K562 (cell line): Measurements from ENCODE around the gene NBEAL2. TPM values are rescaled to one million over a fixed set of nuclear protein-coding genes. Genes with fewer than 3 reads are reported as not detected.
A peak's percentile ranks its signal among the peaks of the same experiment; 100 is the strongest.

Experiments used
- ATAC-seq: fragments of 200-7000 bp; cut with Tn5 transposase; 3 replicates; pipeline ENCODE4 v1.9.1; 2020; ENCODE audit warnings: moderate library complexity
- BruUV-seq: library from RNA; stranded (reverse); fragments of 400-500 nt; replicated peaks from 2 replicates; lab custom pipeline; 2021; lab: Mats Ljungman, UMichigan
- CTCF ChIA-PET: fragments of 300-600 bp; formaldehyde crosslinking; extraction: SDS; loops from one replicate; lab custom pipeline; 2021; ENCODE audit warnings: low intra/inter-chr PET ratio; lab: Yijun Ruan, JAX
- POLR2A ChIA-PET: fragments of 300-600, 350-650 bp; sonication (Branson Sonifier 250); formaldehyde crosslinking; extraction: SDS; loops from one replicate; lab custom pipeline; 2021; ENCODE audit warnings: antibody characterized with exemption, inconsistent platforms; lab: Yijun Ruan, JAX
- DNase-seq, 4 experiments: peaks; one replicate each; pipeline versions ENCODE4 v3.0.0 to v3.0.0-alpha.2; 2011 to 2018; ENCODE audit warnings: low spot score in 3 of 4, mixed read lengths in 3 of 4; ENCODE audit errors: extremely low read depth in 1 of 4
- FAIRE-seq: peaks from 2 replicates; lab custom pipeline; 2011; peaks lifted over from hg19 to GRCh38; lab: Jason Lieb, UNC
- H2AFZ ChIP-seq: 2 replicates; pipeline ENCODE4 v1.6.0; 2011; ENCODE audit warnings: low read depth, low read length, control low read depth, inconsistent platforms
- H3K27ac ChIP-seq: fragments of 200-600 bp; 3 replicates; pipeline ENCODE4 v1.8.0; 2011; ENCODE audit warnings: low read depth, mild to moderate bottlenecking, control low read depth, inconsistent platforms, low read length, moderate library complexity, mixed read lengths; ENCODE audit errors: extremely low read depth
- H3K27me3 ChIP-seq, 2 experiments: fragments of 300-600 bp in 1 of 2; 2 replicates in 1 of 2; 3 replicates in 1 of 2; pipeline versions ENCODE4 v1.6.0 to v1.8.0; 2011; ENCODE audit warnings: inconsistent platforms in 2 of 2, low read length in 2 of 2, mild to moderate bottlenecking in 1 of 2, mixed read lengths in 1 of 2, moderate library complexity in 1 of 2; ENCODE audit not compliant: control insufficient read depth in 2 of 2, insufficient read depth in 2 of 2
- H3K36me3 ChIP-seq: fragments of 300-600 bp; 3 replicates; pipeline ENCODE4 v1.8.0; 2011; ENCODE audit warnings: mild to moderate bottlenecking, low read length, inconsistent platforms; ENCODE audit not compliant: control insufficient read depth, insufficient read depth
- H3K4me1 ChIP-seq, 2 experiments: fragments of 200-600 bp in 1 of 2; replicated peaks in 1 of 2; 2 replicates in 1 of 2; 3 replicates in 1 of 2; pipeline versions ENCODE4 v1.5.1 to v1.8.0; 2011; ENCODE audit warnings: inconsistent platforms in 2 of 2, low read length in 2 of 2, mild to moderate bottlenecking in 1 of 2, mixed read lengths in 1 of 2, moderate library complexity in 1 of 2; ENCODE audit not compliant: control insufficient read depth in 2 of 2, insufficient read depth in 2 of 2
- H3K4me2 ChIP-seq: 2 replicates; pipeline ENCODE4 v1.6.1; 2011; ENCODE audit warnings: low read length, control low read depth, inconsistent platforms, mixed read lengths; ENCODE audit not compliant: insufficient read depth
- H3K4me3 ChIP-seq: fragments of 200-600 bp; sonication (generic), shearing (Covaris generic); 2 replicates; pipeline ENCODE4 v1.5.1; 2016; ENCODE audit warnings: control low read depth, inconsistent platforms
- H3K79me2 ChIP-seq: fragments of 200-600 bp; 3 replicates; pipeline ENCODE4 v1.8.0; 2011; ENCODE audit warnings: low read length, inconsistent platforms; ENCODE audit not compliant: control insufficient read depth, insufficient read depth
- H3K9ac ChIP-seq, 2 experiments: 2 replicates each; pipeline versions ENCODE4 v1.6.0 to v1.6.1; 2011; ENCODE audit warnings: low read depth in 2 of 2, low read length in 2 of 2, control low read depth in 1 of 2, inconsistent platforms in 1 of 2, mild to moderate bottlenecking in 1 of 2, mixed read lengths in 1 of 2; ENCODE audit not compliant: insufficient read depth in 1 of 2
- H3K9me1 ChIP-seq: one replicate; pipeline ENCODE4 v1.6.0; 2011; ENCODE audit warnings: inconsistent platforms, mild to moderate bottlenecking, low read length, moderate library complexity; ENCODE audit not compliant: control insufficient read depth, insufficient read depth
- H3K9me3 ChIP-seq: replicated peaks from 2 replicates; pipeline ENCODE4 v1.5.1; 2011; ENCODE audit warnings: low read depth, low read length, inconsistent platforms; ENCODE audit not compliant: control insufficient read depth, insufficient read depth
- H4K20me1 ChIP-seq: replicated peaks from 2 replicates; pipeline ENCODE4 v1.6.1; 2011; ENCODE audit warnings: low read length, inconsistent platforms, mixed read lengths; ENCODE audit not compliant: control insufficient read depth, insufficient read depth
- BHLHE40 ChIP-seq: IDR thresholded peaks from 2 replicates; pipeline ENCODE4 v1.6.1; 2011; ENCODE audit warnings: low read length, improper control_type of control experiment
- MAX ChIP-seq: sonication (generic); formaldehyde crosslinking; IDR thresholded peaks from 2 replicates; pipeline ENCODE4 v1.9.0; 2022; ENCODE audit warnings: mild to moderate bottlenecking, missing genetic modification reagents
- MAZ ChIP-seq, 2 experiments: fragments of 450-650 bp in 1 of 2; sonication (generic) in 1 of 2; formaldehyde crosslinking; IDR thresholded peaks in 1 of 2; conservative IDR thresholded peaks in 1 of 2; 2 replicates each; pipeline versions ENCODE4 v1.4.0 to v1.5.0; 2020; ENCODE audit warnings: mild to moderate bottlenecking in 1 of 2, missing genetic modification reagents in 1 of 2
- MBD2 ChIP-seq: sonication (generic); IDR thresholded peaks from 2 replicates; pipeline ENCODE4 v1.6.1; 2016; ENCODE audit warnings: low read depth, borderline replicate concordance
- NR2C2 ChIP-seq, 2 experiments: fragments of 200-800 bp in 1 of 2; sonication (Bioruptor generic) in 1 of 2; sonication (generic) in 1 of 2; formaldehyde crosslinking in 1 of 2; IDR thresholded peaks; 2 replicates each; pipeline versions ENCODE4 v1.6.1 to v1.8.0; 2016 to 2022; ENCODE audit warnings: mild to moderate bottlenecking in 1 of 2, missing compliant biosample characterization in 1 of 2, missing genetic modification characterization in 1 of 2, missing genetic modification reagents in 1 of 2
- POLR2G ChIP-seq: fragments of 200-400 bp; formaldehyde crosslinking; IDR thresholded peaks from 2 replicates; pipeline ENCODE4 v1.6.1; 2017; ENCODE audit warnings: low read depth, mild to moderate bottlenecking, antibody characterized with exemption, low read length, moderate library complexity
- RBM17 ChIP-seq: fragments of 200-400 bp; formaldehyde crosslinking; IDR thresholded peaks from 2 replicates; pipeline ENCODE4 v1.6.1; 2017; ENCODE audit warnings: low read depth, mild to moderate bottlenecking, low read length, borderline replicate concordance
- RHOXF2B ChIP-seq: fragments of 250-450 bp; sonication (Bioruptor Pico); conservative IDR thresholded peaks from 2 replicates; pipeline ENCODE4 v1.5.1; 2021
- WGBS: fragments of 100-300 bp; shearing (Covaris generic); methylation state at CpG from one replicate; pipeline ENCODE4 v1.1.6; 2016; ENCODE audit warnings: low coverage, mixed read lengths; ENCODE audit not compliant: insufficient coverage; ENCODE audit errors: missing lambda C conversion rate; 5-methylcytosine and 5-hydroxymethylcytosine counted together
- in situ Hi-C: fragments of 300-500 bp; cut with MboI; formaldehyde crosslinking; loops from 4 replicates; pipeline ENCODE4 v1.15.0; 2018; ENCODE audit warnings: inconsistent platforms, mixed read lengths
- intact Hi-C: fragments of 100-400 bp; cut with micrococcal nuclease; formaldehyde crosslinking; loops from 2 replicates; pipeline ENCODE4 v1.14.2; 2022
- polyA plus RNA-seq, 8 experiments: library from polyadenylated mRNA; depleted of rRNA in 4 of 8; stranded (reverse) in 5 of 8; unstranded in 3 of 8; fragments of >200 nt; fragmentation: Nextera tagmentation in 2 of 8; fragmentation: Illumina TruSeq in 1 of 8; extraction: Ambion mirVana in 2 of 8; extraction: Trizol in 1 of 8; gene quantifications; 2 replicates each; pipeline versions ENCODE4 v1.2.1 to v1.2.3, GENCODE V29; 2011 to 2014; ENCODE audit warnings: inconsistent platforms in 1 of 8, missing spikeins in 1 of 8
- total RNA-seq, 7 experiments: library from RNA; depleted of rRNA in 6 of 7; stranded (reverse); fragments of >200 nt in 6 of 7; fragmentation: Illumina TruSeq in 2 of 7; extraction: Trizol in 2 of 7; gene quantifications; 2 replicates each; pipeline versions ENCODE4 v1.2.1 to v1.2.3, GENCODE V29; 2011 to 2021; ENCODE audit warnings: low replicate concordance in 1 of 7
- TF ChIP-seq, protein P1 (sequence below): fragments of 450-650 bp; IDR thresholded peaks from 2 replicates; pipeline ENCODE4 v1.6.1; 2016

Gene NBEAL2
- total and polyA plus RNA-seq, 9 of the 15 experiments (the other 6 are each of a cell fraction or from before 2014, with no cell fraction given) = 0.06 to 114 (median 29.6) TPM

DNA sequence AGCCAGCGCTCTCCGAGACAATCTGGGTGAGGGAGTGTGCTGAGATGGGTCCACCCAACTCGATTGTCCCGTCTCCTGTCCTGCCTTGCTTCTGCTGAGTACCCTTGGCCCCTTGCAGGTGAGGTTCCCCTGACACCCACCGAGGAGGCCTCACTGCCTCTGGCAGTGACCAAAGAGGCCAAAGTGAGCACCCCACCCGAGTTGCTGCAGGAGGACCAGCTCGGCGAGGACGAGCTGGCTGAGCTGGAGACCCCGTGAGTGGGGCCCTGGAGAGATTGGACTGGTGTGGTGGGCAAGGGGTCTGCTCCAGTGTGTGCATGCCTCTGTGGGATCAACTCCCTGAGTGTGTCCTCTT lies 23.6 kb downstream of the NBEAL2 start:
- Histone ChIP-seq H3K4me3 (no peak overlapping the region), H3K9ac (no peak overlapping the region; a peak in 1 of 4 replicates), H3K79me2 (no peaks in the 10 kb centered on the region), H3K27ac (no peak overlapping the region), H3K9me3 (no peaks in the 10 kb centered on the region), H2AFZ (no peak overlapping the region), H3K36me3 (peaks cover 100% of the 10 kb centered on the region), H3K9me1 (no peaks in the 10 kb centered on the region), H3K4me2 (no peak overlapping the region), H3K4me1 (peaks cover 0 to 46% of the 10 kb centered on the region in 2 experiments; a peak in 2 of 5 replicates), H3K27me3 (no peaks in the 10 kb centered on the region), H4K20me1 (peaks cover 8% of the 10 kb centered on the region; the same call in 1 of the 2 replicates)
- TF ChIP-seq MBD2 (no peak), MAX (CRISPR knock-in tag) (0 out of 2 replicates have a peak, but pooled peaks have one; percentile 15)
- intact Hi-C loops (no loop called here), in situ Hi-C loops (no loop called here)
- ChIA-PET CTCF (no interaction called here), POLR2A (interaction anchor here (1.1 to 1.2 kb wide), 3 partner anchors 9 to 11 kb away, joined by 3 to 4 read pairs (median 4); no protein-coding TSS in a partner anchor)
- WGBS = 97% methylated on average over 10 of the region's 10 CpGs
- no TSS peak for BruUV-seq
- DNase-seq (no peak), ATAC-seq (no peak), FAIRE-seq (no peak)

DNA sequence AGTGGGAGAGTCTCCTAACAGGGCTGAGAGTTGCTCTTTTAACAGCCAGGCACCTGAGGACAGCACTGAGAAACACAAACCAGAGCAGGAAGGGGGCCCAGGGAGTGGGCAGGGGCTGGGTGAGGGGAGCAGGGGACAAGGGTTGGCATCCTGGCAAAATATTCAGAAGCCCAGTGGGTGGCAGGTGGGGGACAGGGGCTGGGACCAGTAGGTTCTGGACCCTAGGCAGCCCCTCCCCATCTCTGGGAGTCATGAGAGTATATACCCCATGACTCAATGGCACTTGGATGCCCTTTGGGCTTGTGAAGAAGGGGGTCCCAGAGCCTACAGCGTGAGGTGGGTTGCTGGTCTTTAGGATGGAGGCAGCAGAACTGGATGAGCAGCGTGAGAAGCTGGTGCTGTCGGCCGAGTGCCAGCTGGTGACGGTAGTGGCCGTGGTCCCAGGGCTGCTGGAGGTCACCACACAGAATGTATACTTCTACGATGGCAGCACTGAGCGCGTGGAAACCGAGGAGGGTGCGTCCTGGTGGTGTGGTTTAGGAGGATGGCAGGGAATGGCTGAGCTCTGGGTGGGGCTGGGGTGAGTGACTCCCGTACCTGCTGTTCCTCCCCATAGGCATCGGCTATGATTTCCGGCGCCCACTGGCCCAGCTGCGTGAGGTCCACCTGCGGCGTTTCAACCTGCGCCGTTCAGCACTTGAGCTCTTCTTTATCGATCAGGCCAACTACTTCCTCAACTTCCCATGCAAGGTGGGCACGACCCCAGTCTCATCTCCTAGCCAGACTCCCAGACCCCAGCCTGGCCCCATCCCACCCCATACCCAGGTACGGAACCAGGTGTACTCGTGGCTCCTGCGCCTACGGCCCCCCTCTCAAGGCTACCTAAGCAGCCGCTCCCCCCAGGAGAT lies 24.2 kb downstream of the NBEAL2 start:
- POLR2A ChIA-PET = interaction anchor here (0.7 to 1.5 kb wide), 5 partner anchors 8 to 19 kb away, joined by 3 to 5 read pairs (median 4); no protein-coding TSS in a partner anchor
- intact Hi-C loops = no loop called here
- TF ChIP-seq MAZ (CRISPR knock-in tag; conservative IDR thresholded peaks at IDR 0.05 in 1 of 2, IDR thresholded peaks at IDR 0.05 in 1 of 2) = no peak
- no peak for TF ChIP-seq RBM17
- no peak for TF ChIP-seq RHOXF2B (CRISPR knock-in tag)
- peak; percentile 56 for TF ChIP-seq POLR2G
- TF ChIP-seq NR2C2 (CRISPR knock-in tag; IDR thresholded peaks at IDR 0.05) = no peak
- TF ChIP-seq NR2C2 (tag; IDR thresholded peaks at IDR 0.05) = no peak
- TF ChIP-seq BHLHE40 = no peak
- TF ChIP-seq, protein P1, sequence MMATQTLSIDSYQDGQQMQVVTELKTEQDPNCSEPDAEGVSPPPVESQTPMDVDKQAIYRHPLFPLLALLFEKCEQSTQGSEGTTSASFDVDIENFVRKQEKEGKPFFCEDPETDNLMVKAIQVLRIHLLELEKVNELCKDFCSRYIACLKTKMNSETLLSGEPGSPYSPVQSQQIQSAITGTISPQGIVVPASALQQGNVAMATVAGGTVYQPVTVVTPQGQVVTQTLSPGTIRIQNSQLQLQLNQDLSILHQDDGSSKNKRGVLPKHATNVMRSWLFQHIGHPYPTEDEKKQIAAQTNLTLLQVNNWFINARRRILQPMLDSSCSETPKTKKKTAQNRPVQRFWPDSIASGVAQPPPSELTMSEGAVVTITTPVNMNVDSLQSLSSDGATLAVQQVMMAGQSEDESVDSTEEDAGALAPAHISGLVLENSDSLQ = no peak

More for the DNA sequence above, 24.2 kb downstream of the NBEAL2 start:
- H3K4me3 ChIP-seq = no peak overlapping the region
- peaks cover 3% of the 10 kb centered on the region; the same call in 1 of the 2 replicates for H4K20me1 ChIP-seq
- no peak for DNase-seq
- CTCF ChIA-PET = no interaction called here
- H3K4me2 ChIP-seq = no peak overlapping the region
- H3K79me2 ChIP-seq = no peaks in the 10 kb centered on the region
- no peaks in the 10 kb centered on the region for H3K27me3 ChIP-seq
- in situ Hi-C loops = no loop called here
- peaks cover 100% of the 10 kb centered on the region for H3K36me3 ChIP-seq
- no peak overlapping the region for H3K27ac ChIP-seq
- peaks cover 0 to 39% of the 10 kb centered on the region in 2 experiments; a peak in 1 of 5 replicates for H3K4me1 ChIP-seq
- no peaks in the 10 kb centered on the region for H3K9me1 ChIP-seq
- no peaks in the 10 kb centered on the region for H3K9me3 ChIP-seq
- no TSS peak for BruUV-seq
- no peak for FAIRE-seq
- no peak overlapping the region for H2AFZ ChIP-seq
- WGBS = 93% methylated on average over 27 of the region's 27 CpGs
- H3K9ac ChIP-seq = no peak overlapping the region; a peak in 1 of 4 replicates
- ATAC-seq = no peak
